HT1080 (cell line): Measurements from ENCODE around the gene TOM1L2. TPM values are rescaled to one million over a fixed set of nuclear protein-coding genes. Genes with fewer than 3 reads are reported as not detected.

ENCODE experiments used
- DNase-seq: peaks from one replicate; pipeline ENCODE4 v3.0.0-alpha.2; 2015; ENCODE audit warnings: low read depth
- total RNA-seq: library from RNA; depleted of rRNA; stranded (reverse); fragments of >200 nt; shearing (Covaris generic); gene quantifications from 2 replicates; pipeline ENCODE4 v1.2.3, GENCODE V29; 2014

The TOM1L2 gene
- total RNA-seq, 1 experiment from 2014 or later, result 17.5 TPM

- DNase-seq, result no peak
Observed at GRCh38 chr17:17877529-17878358, 94.5 kb downstream of the TOM1L2 start.

GRCh38 chr17:17876959-17877528 is 95.2 kb downstream of the TOM1L2 start:
- no peak for DNase-seq

GRCh38 chr17:17874478-17874877 is 97.7 kb downstream of the TOM1L2 start:
- DNase-seq, result peak; percentile 85

- DNase-seq, result no peak
Observed at GRCh38 chr17:17873450-17873991, 98.7 kb downstream of the TOM1L2 start.

GRCh38 chr17:17872547-17873345 is 99.5 kb downstream of the TOM1L2 start:
- DNase-seq, result peak; percentile 46

GRCh38 chr17:17871913-17872312 is 100.3 kb downstream of the TOM1L2 start:
- DNase-seq, result no peak

- no peak for DNase-seq
Observed at GRCh38 chr17:17870247-17870646, 102.0 kb downstream of the TOM1L2 start.

- DNase-seq, result no peak
Observed at GRCh38 chr17:17868641-17869522, 103.3 kb downstream of the TOM1L2 start.

GRCh38 chr17:17866897-17867296 is 105.3 kb downstream of the TOM1L2 start:
- DNase-seq, result no peak

GRCh38 chr17:17866425-17866824 is 105.8 kb downstream of the TOM1L2 start:
- DNase-seq, result no peak

- no peak for DNase-seq
Observed at GRCh38 chr17:17865035-17865434, 107.2 kb downstream of the TOM1L2 start.

- no peak for DNase-seq
Observed at GRCh38 chr17:17860766-17861107, 111.5 kb downstream of the TOM1L2 start.

GRCh38 chr17:17859909-17860765 is 112.1 kb downstream of the TOM1L2 start:
- DNase-seq, result peak; percentile 48

GRCh38 chr17:17857496-17857895 is 114.7 kb downstream of the TOM1L2 start:
- no peak for DNase-seq

GRCh38 chr17:17856386-17856785 is 115.8 kb downstream of the TOM1L2 start:
- no peak for DNase-seq

- no peak for DNase-seq
Observed at GRCh38 chr17:17855976-17856375, 116.2 kb downstream of the TOM1L2 start.

- DNase-seq, result no peak
Observed at GRCh38 chr17:17853811-17854447, 118.3 kb downstream of the TOM1L2 start.

GRCh38 chr17:17852930-17853329 is 119.3 kb downstream of the TOM1L2 start:
- no peak for DNase-seq
